Right renal pelvis (tissue), 4 donors: ENCODE measurements around the gene DNAJB11. TPM values are rescaled to one million over a fixed set of nuclear protein-coding genes. Genes with fewer than 3 reads are reported as not detected.

Experiments
- DNase-seq, 4 donors: peaks; one replicate each; pipeline ENCODE4 v3.0.0-alpha.2; 2013; ENCODE audit warnings: low read depth in 4 of 4, low spot score in 3 of 4, missing footprints in 1 of 4
- polyA plus RNA-seq, 4 donors: library from polyadenylated mRNA; unstranded; fragments of 120-200 nt; gene quantifications; one replicate each; pipeline ENCODE4 v1.2.1, GENCODE V29; 2013; ENCODE audit not compliant: insufficient read length in 4 of 4

Gene DNAJB11
- polyA plus RNA-seq, 4 donors, result 74.0 to 82.5 (median 78.9) TPM

DNA sequence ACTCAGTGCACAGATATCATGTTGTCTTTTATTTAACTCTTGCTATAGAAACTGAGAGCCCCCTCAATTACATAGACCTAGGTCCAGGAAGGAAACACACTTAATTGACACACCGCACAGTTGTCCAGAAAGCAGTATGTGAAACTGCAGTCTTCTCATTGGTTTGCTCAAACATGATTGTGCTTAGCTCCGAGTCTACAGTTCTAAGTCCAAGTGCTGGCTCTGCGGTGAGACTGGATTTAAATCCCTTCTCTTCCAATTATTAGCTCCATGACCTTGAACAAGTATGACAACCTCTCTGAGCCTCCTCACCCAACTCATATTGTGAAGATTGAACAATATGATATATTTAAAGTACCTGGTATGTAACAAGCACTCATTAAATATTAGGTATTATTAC, 23.3 kb downstream of the DNAJB11 start:
- no peak for DNase-seq

DNA sequence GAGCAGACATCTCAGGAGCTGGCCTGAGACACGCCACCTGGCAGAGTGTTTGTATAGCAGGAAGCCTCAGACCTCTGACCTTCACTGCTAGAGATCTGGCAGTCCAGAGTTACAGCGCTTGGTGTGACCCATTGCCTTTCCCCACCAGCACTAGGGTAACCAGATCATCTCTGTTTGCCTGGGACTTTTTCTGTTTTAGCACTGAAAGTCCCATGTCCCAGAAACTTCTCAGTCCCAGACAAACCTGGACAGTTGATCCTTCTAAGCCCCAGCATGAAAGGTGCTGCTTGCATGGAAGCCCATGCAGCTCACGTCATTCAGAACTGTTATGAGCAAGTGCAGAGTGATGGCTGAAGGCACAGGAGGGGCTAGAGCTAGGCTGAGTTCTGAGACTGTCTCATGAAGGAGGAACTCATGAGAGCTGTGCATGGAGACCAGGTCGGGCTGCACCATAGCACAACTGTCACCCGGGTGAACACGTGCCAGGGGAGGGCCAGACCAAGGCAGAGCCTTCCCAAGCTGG, 24.1 kb downstream of the DNAJB11 start:
- DNase-seq, result no peak

DNA sequence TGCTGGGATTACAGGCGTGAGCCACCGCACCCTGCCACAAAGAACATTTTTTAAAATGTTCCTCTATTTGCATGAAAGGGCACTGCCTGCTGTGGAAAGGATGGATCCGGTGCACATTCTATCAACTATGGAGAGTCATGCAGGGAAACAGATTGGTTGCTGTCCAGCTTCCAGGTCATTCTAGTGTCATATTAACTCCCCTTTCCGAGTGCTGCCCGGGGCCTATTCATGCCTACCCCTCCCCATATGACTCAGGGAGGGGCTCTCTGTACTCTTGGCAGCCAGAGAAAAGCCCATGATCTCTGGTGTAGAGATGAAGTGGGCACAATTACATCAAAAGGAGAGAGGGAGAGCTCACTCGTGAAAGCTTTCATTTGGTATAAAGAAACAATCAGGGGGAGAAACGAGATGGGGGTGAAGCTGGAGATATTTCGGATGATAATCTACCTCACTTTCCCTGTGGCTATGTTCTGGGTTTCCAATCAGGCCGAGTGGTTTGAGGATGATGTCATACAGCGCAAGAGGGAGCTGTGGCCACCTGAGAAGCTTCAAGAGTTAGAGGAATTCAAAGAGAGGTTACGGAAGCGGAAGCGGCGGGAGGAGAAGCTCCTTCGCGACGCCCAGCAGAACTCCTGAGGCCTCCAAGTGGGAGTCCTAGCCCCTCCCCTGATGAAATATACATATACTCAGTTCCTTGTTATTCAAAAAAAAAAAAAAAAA, 26.2 kb downstream of the DNAJB11 start:
- DNase-seq, result peak in 1 of 4 donors; percentile 24

DNA sequence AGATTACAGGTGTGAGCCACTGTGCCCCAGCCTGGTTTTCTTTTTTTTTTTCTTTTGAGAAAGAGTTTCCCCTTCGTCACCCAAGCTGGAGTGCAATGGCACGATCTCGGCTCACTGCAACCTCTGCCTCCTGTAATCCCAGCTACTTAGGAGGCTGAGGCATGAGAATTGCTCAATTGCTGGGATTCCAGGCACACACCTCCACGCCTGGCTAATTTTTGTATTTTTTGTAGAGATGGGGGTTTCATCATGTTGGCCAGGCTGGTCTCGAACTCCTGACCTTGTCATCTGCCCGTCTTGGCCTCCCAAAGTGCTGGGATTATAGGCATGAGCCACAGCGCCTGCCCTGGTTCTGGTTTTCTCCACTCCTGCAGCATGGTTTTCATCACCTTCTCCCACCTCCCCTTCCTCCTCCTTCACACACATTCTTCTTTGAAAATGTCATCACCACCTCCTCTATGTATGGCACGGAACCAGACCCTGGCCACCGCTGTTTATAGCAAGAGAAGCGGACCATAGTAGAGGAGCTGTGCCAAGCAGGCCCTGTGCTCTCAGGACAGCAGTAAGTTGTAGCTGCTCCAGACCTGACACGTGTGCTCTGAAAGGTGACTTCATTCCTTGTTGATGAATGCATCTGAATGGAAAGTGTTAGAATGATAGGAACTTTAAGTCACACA, 27.7 kb downstream of the DNAJB11 start:
- no peak for DNase-seq

DNA sequence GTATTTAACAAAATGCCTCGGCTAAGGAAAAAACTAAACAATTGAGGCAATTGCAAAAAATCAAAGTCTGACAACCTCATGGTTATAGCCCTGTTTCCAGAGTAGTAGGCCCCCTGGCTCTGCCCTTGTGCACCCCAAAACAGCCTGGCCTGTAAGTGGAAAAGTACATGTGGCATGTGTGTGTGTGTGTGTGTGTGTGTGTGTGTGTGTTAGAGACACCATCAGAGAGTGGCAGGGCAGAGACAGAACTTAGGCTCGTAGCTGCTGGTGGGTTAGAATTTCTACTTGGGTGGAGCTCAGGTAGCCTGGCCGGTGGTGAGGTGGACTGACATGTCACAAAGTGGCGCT, 28.2 kb downstream of the DNAJB11 start:
- DNase-seq, result no peak

DNA sequence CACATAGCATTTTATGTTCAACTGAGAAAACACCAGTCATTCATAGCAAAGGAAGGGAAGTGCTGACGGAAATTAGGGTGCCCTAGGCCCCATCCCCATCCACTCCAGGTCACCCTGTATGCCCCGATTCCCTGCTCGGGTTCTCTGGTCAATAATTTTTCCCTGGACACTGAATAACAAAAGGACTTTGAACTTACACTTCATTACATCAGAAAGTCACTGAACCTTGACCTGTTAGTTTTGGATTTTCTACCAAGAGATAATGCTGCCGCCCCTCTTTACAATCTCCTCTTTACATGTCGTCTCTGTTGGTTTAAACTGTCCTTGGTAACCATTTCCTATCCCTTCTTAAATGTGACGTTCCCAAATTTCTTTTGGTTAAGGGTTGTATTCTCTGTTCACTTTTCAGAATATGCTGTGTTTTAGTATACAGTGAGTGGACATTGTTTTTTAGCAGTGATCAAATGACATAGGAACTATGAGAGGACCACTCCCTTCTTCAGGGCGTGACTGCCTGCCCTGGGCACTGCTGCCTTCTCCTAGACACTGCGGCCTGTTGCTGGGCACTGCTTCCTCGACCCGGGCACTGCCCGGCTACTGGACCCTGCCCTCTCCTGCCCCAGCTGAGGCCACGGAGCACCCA, 28.7 kb downstream of the DNAJB11 start:
- DNase-seq, result no peak

DNA sequence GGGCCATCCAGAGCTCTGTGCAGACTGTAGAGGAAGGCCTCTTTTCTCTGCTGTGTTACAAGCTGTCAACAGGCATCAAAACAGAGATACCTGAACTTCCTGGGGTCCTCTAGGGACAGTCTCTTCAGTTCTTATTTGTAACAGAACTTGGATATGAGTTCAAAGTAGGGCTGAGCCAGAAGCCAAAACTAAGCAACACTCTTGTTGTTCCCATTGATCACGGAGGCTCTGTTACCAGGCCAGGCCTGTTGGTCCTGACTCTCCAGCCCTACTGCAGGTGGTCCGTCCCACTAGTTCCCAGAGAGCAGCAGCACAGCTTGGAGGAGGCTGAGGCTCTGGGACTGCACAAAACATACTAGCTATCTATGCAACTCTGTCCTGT, 29.3 kb downstream of the DNAJB11 start:
- DNase-seq, result no peak

DNA sequence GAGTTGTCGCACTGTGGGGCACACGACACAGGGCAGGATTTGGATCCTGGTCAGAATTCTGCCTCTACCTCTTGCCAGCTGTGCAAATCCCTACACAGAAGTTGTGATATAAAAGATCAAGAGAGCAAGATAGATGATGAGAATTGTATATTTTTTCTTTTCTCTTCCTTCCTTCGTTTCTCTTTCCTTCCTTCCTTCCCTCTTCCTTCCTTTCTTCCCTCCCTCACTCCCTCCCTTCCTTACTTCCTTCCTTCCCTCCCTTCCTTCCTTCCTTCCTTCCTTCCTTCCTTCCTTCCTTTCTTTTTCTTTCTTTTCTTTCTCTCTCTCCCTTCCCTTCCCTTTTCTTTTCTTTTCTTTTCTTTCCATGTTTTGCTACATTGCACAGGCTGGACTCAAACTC, 30.4 kb downstream of the DNAJB11 start:
- no peak for DNase-seq

DNA sequence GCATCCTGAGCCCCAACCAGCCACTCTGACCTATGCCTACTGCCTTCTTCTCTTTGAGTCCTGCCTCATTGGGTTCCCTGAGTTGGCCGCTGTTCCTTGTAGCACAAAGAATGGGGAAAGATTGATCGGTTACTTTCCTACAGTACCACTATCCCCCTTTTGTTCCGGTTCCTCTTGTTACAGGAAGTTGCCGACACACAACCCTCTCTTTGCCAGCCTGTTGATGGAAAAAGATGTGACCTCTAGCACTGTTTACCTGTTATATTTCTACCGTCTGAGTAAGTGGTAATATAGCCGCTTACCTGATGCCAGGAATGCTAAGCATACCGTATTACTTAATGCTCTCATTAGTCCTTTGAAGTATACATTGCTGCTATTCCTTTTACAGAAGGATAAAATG, 32.6 kb downstream of the DNAJB11 start:
- DNase-seq, result no peak

DNA sequence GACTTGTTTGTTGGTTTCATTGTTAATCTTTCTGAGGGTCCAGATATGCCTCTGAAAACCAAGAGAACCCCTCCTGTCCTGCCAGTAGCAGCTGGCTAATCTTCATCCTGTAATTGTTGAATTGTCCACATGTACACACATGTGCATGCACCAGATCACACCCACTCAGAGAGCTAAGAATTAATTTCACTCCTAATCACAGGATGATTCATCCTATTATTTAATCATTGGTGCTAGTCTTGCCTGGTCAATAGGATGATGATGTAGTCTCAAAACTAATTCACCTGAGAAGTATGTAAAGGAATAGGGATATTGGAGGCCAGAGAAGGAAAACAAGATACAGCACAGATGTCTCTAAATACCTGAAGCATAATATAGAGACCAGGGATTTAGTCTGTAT, 34.6 kb downstream of the DNAJB11 start:
- DNase-seq, result no peak

DNA sequence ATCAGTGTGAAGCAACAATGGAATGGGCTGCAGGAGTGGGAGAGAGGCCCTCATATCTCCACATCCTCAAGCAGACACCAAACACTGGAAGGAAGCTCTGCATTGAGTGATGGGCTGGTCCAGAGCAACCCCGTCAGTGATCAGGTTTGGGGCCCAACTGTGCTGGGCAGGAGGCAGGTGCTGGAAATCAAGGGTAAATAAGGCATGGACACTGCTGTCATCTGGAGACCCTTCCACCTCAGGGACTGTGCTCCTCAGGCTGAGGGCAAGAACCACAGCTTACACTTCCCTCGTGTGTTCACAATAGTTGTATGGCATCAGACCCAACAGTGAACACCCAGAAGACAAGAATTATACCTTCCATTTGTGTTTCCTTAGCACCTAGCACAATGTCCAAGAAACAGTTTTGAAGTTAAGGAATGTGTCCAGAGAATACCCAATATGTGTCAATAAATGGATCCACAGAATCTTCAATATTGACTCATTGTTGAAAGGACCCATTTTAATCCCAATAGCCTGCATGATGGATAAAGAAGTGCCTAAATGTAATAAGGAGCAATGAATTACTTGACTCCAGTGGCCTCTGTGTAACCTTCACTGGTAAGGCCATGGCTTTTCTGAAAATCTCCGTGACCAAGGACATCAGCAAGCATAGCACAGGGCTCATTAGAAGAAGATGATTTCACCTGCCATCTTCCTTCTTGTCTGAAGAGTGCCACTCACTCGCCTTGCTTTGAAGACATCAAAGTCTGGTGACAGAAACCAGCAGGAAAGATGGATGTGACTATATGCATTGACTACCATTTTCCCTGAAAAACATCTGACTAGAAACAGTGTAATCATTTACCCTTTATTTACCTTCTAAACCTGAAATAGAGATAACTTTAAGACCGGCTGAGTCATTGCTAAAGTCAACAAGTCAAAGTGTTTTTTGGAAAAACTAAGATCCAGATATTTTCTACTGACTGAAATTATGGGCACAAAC, 35.3 kb downstream of the DNAJB11 start:
- no peak for DNase-seq

DNA sequence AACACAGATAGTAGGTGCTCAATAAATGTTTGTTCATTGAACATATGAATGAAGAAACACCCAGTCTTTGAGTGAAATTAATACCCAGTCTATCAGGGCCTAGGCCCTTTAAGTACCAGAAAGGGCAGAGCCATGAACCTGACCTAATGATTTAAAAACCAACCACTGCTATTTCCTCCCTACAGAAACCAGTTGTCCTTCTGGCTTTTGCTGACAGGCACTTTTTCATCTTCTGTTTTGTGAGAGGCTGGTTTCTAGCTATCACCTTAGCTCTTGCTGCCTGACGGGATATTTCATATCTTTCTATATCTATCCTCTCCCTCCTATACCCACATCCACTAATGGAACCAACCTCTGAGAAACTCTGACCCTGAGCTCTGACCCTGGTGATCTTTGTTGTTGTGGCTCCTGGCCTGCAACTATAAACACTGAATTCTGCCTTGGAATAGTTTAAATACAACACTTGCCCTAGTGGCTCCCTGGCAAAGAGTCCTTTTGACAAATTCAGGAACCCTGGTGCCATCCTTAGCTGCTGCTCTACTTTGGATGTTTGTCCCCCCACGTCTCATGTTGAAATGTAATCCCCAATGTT, 38.2 kb downstream of the DNAJB11 start:
- no peak for DNase-seq

DNA sequence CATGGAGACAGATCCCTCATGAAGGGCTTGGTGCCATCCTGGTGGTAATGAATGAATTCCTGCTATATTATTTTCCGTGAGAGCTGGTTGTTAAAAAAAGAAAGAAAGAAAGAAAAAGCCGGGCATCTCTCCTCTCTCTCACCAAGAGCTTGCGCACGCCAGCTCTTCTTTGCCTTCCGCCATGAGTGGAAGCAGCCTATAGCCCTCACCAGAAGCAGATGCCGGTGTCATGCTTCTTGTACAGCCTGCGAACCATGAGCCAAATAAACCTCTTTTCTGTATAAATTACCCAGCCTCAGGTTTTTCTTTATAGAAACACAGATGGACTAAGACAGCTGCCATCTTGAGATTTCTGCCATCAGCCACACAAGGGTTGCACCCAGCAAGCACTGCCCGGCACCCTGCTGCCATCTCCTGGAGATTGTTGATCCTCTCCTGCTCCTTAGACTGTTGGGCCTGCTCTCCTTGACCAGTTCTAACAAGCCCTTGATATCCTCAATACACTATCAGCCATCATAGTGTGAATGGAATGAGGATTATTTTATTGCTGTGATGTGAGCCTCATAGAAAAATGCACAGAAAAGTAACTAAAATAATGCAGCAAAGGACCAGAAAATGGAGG, 38.8 kb downstream of the DNAJB11 start:
- no peak for DNase-seq

DNA sequence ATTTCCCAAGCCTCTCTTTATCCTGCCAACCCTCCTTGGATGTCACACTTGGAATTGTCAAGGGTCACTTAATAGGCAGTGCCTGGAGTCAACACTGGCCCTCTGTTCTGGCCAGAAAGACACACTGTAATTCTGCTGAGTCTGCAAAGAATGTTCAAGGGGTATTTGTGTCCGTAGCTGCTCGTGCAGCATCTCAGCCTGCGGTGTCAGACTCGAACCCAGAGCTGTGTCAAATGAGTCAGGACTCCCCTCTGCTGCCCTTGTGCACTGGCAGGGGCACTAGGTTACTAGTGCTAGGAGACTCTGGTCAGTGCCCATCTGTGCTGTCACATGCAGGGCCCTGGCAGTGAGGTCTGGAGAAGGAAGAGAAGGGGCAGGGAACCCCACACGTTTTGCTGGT, 41.5 kb downstream of the DNAJB11 start:
- no peak for DNase-seq

DNA sequence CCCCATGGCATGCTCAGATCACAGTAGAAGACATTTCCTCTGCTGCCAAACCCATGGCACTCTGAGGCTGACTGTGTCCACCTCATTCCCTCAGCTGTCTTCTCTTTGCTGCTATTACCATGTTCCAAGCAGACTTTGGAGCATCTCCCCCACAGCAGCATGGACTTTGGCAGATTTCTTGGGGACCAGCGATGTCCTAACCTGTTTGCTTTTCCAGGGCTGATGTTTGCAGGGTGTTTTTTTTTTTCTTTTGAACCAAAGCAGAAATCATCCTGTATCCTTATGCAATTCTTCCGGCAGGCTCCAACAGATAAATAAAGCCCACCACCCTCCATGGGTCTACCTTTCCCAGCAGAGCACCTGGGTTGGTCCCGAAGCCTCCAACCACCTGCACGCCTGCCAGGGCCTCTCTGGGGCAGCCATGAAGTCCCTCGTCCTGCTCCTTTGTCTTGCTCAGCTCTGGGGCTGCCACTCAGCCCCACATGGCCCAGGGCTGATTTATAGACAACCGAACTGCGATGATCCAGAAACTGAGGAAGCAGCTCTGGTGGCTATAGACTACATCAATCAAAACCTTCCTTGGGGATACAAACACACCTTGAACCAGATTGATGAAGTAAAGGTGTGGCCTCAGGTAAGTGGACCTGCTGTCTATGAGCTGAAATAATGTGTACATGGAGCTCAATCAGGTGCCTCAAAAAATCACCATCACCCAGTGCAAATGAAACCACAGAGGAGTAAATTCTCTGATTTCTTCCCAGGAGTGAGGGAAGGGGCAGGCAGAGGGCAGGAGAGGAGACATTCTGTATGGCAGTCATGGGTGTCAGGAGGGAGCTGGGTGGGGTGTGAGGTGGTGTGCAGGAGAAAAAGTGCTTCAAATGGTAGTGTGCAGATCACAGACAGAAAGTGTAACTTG, 42.5 kb downstream of the DNAJB11 start, which contains the start of gene AHSG:
TSS of gene AHSG (plus strand) at position 340 of the 916 bp plus-strand sequence. CDS start at position 422, 82 bp downstream.
- DNase-seq, result no peak

DNA sequence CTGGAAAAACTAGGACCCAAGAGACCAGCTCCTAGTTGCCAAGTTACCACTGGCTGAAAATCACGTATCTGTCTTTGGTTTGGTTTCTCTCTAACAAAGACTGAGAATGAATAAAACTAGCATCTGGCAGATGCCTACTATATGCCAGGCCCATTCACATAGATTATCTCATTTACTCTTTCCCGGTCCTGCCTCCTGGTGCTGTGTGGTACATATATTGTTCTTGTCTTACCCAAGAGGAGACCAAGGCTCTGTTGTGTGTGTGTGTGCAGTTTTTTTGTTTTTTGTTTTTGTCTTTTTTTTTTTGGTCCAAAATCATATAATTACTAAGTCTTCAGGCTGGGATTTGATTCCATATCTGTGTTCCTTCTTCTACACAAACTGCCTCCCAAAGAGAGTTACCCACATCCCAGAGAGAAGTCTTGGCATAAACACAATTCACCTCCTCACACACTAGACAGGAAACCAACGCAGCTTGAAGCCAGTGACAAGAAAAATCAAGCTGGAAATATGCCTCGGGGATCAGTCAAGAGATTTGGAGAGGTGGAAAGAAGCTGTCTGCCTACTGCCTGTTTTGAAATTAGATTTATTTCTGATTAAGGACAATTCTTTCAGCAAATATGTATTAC, 43.2 kb downstream of the DNAJB11 start:
- DNase-seq, result no peak

DNA sequence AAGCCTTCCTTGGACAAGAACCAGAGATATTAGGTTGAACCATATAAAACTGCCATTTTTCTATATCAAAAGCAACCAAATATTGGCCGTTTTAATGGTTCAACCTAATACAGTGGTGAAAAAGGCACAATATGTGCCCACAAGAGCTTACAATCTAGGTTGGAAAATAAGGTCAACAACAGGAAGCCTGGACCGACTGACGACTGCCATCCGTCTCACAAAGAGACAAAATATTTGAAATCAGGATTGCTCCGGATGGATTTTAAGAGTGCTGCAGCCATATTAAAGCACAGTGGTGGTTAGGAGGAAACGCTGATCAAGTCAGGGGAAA, 43.7 kb downstream of the DNAJB11 start:
- no peak for DNase-seq
